GM12865 (cell line): Measurements from ENCODE around the gene RNASE13.

Source experiments
- DNase-seq: peaks from one replicate; pipeline ENCODE4 v3.0.0; 2010; ENCODE audit warnings: low read depth
- H3K4me3 ChIP-seq: 2 replicates; pipeline ENCODE4 v1.5.1; 2011; ENCODE audit warnings: mild to moderate bottlenecking, low read depth, low read length, control low read depth
- CTCF ChIP-seq: IDR thresholded peaks from 2 replicates; pipeline ENCODE4 v1.5.1; 2011; ENCODE audit warnings: low read length, control low read depth, low read depth, inconsistent platforms; ENCODE audit not compliant: insufficient read depth; ENCODE audit errors: missing control alignments

The RNASE13 gene

GRCh38 chr14:20998139-20998538, 36.5 kb downstream of the RNASE13 start:
- DNase-seq: no peak

GRCh38 chr14:20997564-20997963, 37.0 kb downstream of the RNASE13 start:
- no peak overlapping the region for H3K4me3 ChIP-seq

More at GRCh38 chr14:20998139-20998538, 36.5 kb downstream of the RNASE13 start:
- no peak overlapping the region for H3K4me3 ChIP-seq
- TF ChIP-seq CTCF: no peak

GRCh38 chr14:20997115-20997514, 37.5 kb downstream of the RNASE13 start:
- no peak for DNase-seq
- no peak for TF ChIP-seq CTCF
- H3K4me3 ChIP-seq: no peak overlapping the region

More at GRCh38 chr14:20997564-20997963, 37.0 kb downstream of the RNASE13 start:
- TF ChIP-seq CTCF: no peak
- no peak for DNase-seq

GRCh38 chr14:20996521-20996920, 38.1 kb downstream of the RNASE13 start:
- no peak for DNase-seq
- no peak for TF ChIP-seq CTCF
- H3K4me3 ChIP-seq: no peak overlapping the region

- DNase-seq: peak; percentile 97
- peak within 1 kb of the TSS; percentile 79 for H3K4me3 ChIP-seq
- TF ChIP-seq CTCF: peak; percentile 30
Observed at GRCh38 chr14:20989787-20990600, 44.6 kb downstream of the RNASE13 start, which contains the start of gene METTL17. METTL17 (plus strand) TSS chr14:20989980; CDS start chr14:20990003, 23 bp downstream.

- TF ChIP-seq CTCF: no peak
- H3K4me3 ChIP-seq: peak overlapping the region; percentile 79
- no peak for DNase-seq
Observed at GRCh38 chr14:20989471-20989786, 45.2 kb downstream of the RNASE13 start.

GRCh38 chr14:20988717-20989470, 45.7 kb downstream of the RNASE13 start:
- DNase-seq: no peak
- peak overlapping the region; percentile 79 for H3K4me3 ChIP-seq
- TF ChIP-seq CTCF: no peak
